Adrenal gland (tissue), 12 donors: ENCODE data around the gene SSR2. TPM values are rescaled to one million over a fixed set of nuclear protein-coding genes. Genes with fewer than 3 reads are reported as not detected.

ENCODE experiments used
- DNase-seq, 7 donors: peaks; one replicate each; pipeline ENCODE4 v3.0.0-alpha.2; 2019 to 2020
- H3K27ac ChIP-seq, 5 donors: fragments of 200-600 bp; sonication (generic) in 4 of 5; 1 replicate in 3 of 5; 2 replicates in 2 of 5; pipeline versions ENCODE4 v1.5.1 to v1.8.0; 2016 to 2020; ENCODE audit warnings: mild to moderate bottlenecking in 1 of 5
- H3K27me3 ChIP-seq: fragments of 200-600 bp; 2 replicates; pipeline ENCODE4 v1.8.0; 2021
- H3K36me3 ChIP-seq, 2 donors: fragments of 200-600 bp; replicated peaks in 1 of 2; 1 replicate in 1 of 2; 2 replicates in 1 of 2; pipeline versions ENCODE4 v1.5.1 to v1.8.0; 2018 to 2022
- H3K4me1 ChIP-seq, 2 donors: fragments of 200-600 bp; replicated peaks in 1 of 2; 1 replicate in 1 of 2; 2 replicates in 1 of 2; pipeline versions ENCODE4 v1.5.1 to v1.8.0; 2018 to 2021
- H3K4me3 ChIP-seq, 4 donors: fragments of 200-600 bp; sonication (generic) in 3 of 4; one replicate each; pipeline ENCODE4 v1.5.1; 2016 to 2018
- H3K9me3 ChIP-seq, 3 donors: fragments of 200-600 bp; sonication (generic) in 1 of 3; replicated peaks in 1 of 3; 1 replicate in 2 of 3; 2 replicates in 1 of 3; pipeline versions ENCODE4 v1.5.1 to v1.8.0; 2016 to 2021
- POLR2A ChIP-seq, 2 donors: fragments of 450-650 bp; IDR thresholded peaks; one replicate each; pipeline ENCODE4 v1.6.1; 2017; ENCODE audit warnings: antibody characterized with exemption in 2 of 2, mild to moderate bottlenecking in 2 of 2, moderate library complexity in 1 of 2
- WGBS, 4 donors: extraction: QIAGEN DNeasy Blood & Tissue Kit in 2 of 4; methylation state at CpG; one replicate each; pipeline versions ENCODE4 v1.1.5 to v1.1.7; 2013 to 2017; 5-methylcytosine and 5-hydroxymethylcytosine counted together
- intact Hi-C, 2 donors: fragments of 100-400 bp; cut with DNase I; formaldehyde crosslinking; loops; one replicate each; pipeline versions ENCODE4 v1.14.1 to v1.15.0; 2022 to 2023
- polyA plus RNA-seq, 3 donors: library from polyadenylated mRNA; stranded (reverse); fragments of 200-250 nt in 2 of 3; fragments of 350-450 nt in 1 of 3; fragmentation: Illumina TruSeq in 1 of 3; extraction: RNeasy Lipid Tissue Mini Kit (QIAGEN cat#74804) in 1 of 3; gene quantifications; one replicate each; pipeline ENCODE4 v1.2.3, GENCODE V29; 2013 to 2014
- total RNA-seq, 9 donors: library from RNA; depleted of rRNA in 4 of 9; stranded (reverse); fragments of >200 nt in 4 of 9; fragments of 120-200 nt in 1 of 9; fragmentation: NEBNext Ultra II Directional in 1 of 9; extraction: Animal tissue kit (Norgen Biotek cat#: 25700) in 1 of 9; gene quantifications; one replicate each; pipeline versions ENCODE4 v1.1.0 to v1.2.4, GENCODE V29; 2013 to 2023
- TF ChIP-seq, protein P1 (sequence below), 6 experiments: fragments of 450-650 bp in 4 of 6; fragments of 200-600 bp in 2 of 6; sonication (generic) in 1 of 6; IDR thresholded peaks; 1 replicate in 5 of 6; 2 replicates in 1 of 6; pipeline versions ENCODE4 v1.5.1 to v1.8.0; 2016 to 2021; ENCODE audit warnings: antibody characterized with exemption in 6 of 6, mild to moderate bottlenecking in 2 of 6, moderate library complexity in 1 of 6
- donor health status: healthy with polysubstance abuse.
- donor health status: Bipolar disorder and iron deficiency.
- donor health status: DM: yes; HTN: yes; CAD: no.
- donor health status: DM: no; HTN: no; CAD: no.
- donor health status: DM: no; HTN: no; CAD: no.
- donor health status: DM: yes; HTN: yes; CAD: no.

Gene SSR2
- total and polyA plus RNA-seq, 12 donors: 164 to 724 (median 354) TPM

DNA sequence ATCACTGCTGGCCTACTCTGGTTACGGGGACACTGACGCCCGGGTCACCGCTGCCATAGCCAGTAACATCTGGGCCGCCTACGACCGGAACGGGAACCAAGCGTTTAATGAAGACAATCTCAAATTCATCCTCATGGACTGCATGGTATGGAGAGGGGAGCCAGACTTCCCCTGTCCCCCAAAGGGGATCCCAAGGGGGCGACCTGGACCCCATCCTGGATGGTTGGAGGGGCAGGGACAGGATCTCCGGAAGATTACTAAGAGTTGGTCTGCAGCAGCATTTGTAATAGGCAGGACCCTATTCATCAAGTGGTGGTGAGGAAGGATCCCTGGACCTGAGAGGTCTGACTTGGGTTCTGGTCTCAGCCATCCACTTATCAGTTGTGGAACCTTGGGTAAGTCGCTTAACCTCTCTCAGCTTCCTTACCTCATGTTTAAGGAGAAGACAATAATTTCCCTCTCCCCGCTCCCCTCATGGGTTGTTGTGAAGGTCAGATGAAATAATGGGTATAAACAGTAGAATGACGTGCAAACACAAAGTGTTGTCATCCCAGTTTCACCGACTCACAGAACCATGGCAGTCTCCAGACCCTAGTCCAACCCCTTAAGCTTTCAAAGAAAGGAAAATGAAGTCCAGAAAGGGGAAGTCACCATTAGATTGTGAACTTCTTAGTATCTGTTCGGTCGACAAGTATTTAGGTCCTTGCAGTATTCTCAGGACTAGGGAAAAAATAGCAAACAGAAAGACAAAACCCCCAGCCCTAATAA is 34.7 kb upstream of the SSR2 start:
- WGBS, 4 donors: 20 to 63% (median 37%) methylated on average over 6 to 17 of the region's 17 CpGs
- H3K9me3 ChIP-seq: no peaks in the 10 kb centered on the region
- TF ChIP-seq, protein P1, sequence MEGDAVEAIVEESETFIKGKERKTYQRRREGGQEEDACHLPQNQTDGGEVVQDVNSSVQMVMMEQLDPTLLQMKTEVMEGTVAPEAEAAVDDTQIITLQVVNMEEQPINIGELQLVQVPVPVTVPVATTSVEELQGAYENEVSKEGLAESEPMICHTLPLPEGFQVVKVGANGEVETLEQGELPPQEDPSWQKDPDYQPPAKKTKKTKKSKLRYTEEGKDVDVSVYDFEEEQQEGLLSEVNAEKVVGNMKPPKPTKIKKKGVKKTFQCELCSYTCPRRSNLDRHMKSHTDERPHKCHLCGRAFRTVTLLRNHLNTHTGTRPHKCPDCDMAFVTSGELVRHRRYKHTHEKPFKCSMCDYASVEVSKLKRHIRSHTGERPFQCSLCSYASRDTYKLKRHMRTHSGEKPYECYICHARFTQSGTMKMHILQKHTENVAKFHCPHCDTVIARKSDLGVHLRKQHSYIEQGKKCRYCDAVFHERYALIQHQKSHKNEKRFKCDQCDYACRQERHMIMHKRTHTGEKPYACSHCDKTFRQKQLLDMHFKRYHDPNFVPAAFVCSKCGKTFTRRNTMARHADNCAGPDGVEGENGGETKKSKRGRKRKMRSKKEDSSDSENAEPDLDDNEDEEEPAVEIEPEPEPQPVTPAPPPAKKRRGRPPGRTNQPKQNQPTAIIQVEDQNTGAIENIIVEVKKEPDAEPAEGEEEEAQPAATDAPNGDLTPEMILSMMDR (IDR thresholded peaks at IDR 0.05): no peak
- TF ChIP-seq POLR2A (IDR thresholded peaks at IDR 0.05): no peak
- H3K27ac ChIP-seq: peak overlapping the region in 4 of 5 donors; percentile 33 to 94 (median 89)
- intact Hi-C loops: loop anchor here in 1 of 2 donors (5.0 kb wide), 1 partner anchor 43 kb away; no protein-coding TSS in a partner anchor
- DNase-seq: no peak
- no peaks in the 10 kb centered on the region for H3K36me3 ChIP-seq
- peaks cover 0 to 22% of the 10 kb centered on the region in 2 donors for H3K4me1 ChIP-seq
- no peaks in the 10 kb centered on the region for H3K27me3 ChIP-seq
- H3K4me3 ChIP-seq: peak overlapping the region; percentile 46 to 97 (median 84)

DNA sequence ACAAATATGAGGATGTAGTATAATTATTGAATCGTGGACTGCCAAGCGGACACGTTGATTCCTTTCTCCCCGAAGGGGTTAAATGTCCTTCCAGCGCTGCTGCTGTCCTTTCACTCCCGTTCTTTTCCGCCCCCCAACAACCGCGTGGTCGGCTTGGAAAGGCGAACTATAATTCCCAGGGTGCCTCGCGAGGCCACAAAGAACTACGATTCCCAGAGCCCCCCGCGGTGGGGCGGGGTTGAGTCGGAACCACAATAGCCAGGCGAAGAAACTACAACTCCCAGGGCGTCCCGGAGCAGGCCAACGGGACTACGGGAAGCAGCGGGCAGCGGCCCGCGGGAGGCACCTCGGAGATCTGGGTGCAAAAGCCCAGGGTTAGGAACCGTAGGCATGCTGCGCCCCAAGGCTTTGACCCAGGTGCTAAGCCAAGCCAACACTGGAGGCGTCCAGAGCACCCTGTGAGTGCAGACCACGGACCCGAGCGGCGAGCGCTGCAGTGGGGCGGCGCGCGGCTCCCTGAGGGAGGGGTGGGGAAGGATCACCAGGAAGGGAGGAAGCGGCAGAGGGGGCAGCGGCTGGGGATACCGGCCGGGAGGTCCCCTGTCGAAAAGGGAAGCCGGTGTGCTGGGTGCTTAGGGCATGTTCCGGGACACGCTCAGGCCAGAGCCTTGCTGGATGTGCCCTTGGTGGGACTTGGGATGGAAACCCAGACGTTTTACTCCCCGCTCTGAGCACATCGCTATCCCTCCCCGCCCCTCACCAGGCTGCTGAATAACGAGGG is 33.9 kb upstream of the SSR2 start, which contains the start of gene LAMTOR2:
Gene LAMTOR2, plus strand, starts transcription at position 283 of the 781 bp plus-strand sequence. Its CDS starts 108 bp downstream, at position 391.
- peak within 1 kb of the TSS; percentile 57 to 97 (median 84) for H3K4me3 ChIP-seq
- WGBS, 4 donors: 0 to 1% (median 0%) methylated on average over 17 to 53 of the region's 53 CpGs
- peak within 1 kb of the TSS; percentile 73 to 94 (median 92) for H3K27ac ChIP-seq
- intact Hi-C loops: loop anchor here in 1 of 2 donors (5.0 kb wide), 1 partner anchor 42 kb away; no protein-coding TSS in a partner anchor
- TF ChIP-seq, protein P1 (IDR thresholded peaks at IDR 0.05): no peak
- peak in 1 of 2 donors; percentile 54 for TF ChIP-seq POLR2A (IDR thresholded peaks at IDR 0.05)
- DNase-seq: peak; percentile 98 to 99 (median 98)
- H3K4me1 ChIP-seq: peaks cover 0 to 22% of the 10 kb centered on the region in 2 donors
- H3K27me3 ChIP-seq: no peaks in the 10 kb centered on the region
- H3K36me3 ChIP-seq: no peaks in the 10 kb centered on the region
- H3K9me3 ChIP-seq: no peaks in the 10 kb centered on the region

DNA sequence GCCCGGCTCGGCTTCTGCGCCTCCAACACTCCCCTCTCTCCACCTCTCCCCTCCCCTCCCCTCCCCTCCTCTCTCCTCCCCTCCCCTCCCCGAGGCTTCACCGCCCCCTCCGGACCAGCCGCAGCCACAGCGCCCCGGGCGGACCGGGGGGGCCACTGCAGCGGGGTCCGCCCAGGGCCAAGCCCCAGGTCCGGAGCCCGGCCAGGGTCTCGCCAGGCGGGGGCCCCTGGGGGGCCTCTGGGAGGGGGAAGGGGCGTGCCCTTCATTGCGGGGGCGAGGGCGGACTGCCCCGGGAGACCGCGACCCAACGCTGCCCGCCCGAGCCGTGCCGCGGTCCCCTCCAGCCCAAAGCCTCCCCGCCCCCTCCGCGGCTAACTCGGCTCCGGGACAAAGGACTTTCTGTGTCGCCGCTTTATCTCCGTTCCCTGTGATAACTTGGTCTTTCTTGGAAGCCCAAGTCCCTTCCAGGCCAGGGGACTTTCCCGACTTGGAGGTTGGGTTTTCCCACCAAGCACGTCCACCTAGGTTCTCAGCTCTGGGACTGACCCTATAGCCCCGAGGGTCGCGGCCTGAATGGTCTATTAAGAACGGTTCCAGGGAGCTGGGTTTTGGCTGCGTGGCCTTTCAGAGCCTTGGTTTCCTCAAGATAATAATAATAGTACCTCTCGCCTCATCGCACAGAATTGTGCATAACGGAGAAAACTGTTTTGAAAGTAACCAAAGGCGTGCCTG is 33.2 kb upstream of the SSR2 start, which contains the start of gene UBQLN4:
Gene UBQLN4, minus strand, starts transcription at position 31 of the 732 bp plus-strand sequence. CDS start 97 bp downstream, outside the sequence.
- Histone ChIP-seq H3K36me3 (no peaks in the 10 kb centered on the region), H3K9me3 (no peaks in the 10 kb centered on the region), H3K27me3 (no peaks in the 10 kb centered on the region), H3K4me3 (peak within 1 kb of the TSS; percentile 57 to 97 (median 84)), H3K4me1 (peaks cover 0 to 22% of the 10 kb centered on the region in 2 donors), H3K27ac (peak within 1 kb of the TSS; percentile 73 to 94 (median 92))
- intact Hi-C loops: no loop called here
- peak; percentile 90 to 95 (median 90) for DNase-seq
- WGBS, 4 donors: 0 to 1% (median 0%) methylated on average over 16 to 47 of the region's 49 CpGs
- TF ChIP-seq, protein P1 (IDR thresholded peaks at IDR 0.05): peak; percentile 13 to 54 (median 33)
- peak in 1 of 2 donors; percentile 13 for TF ChIP-seq POLR2A (IDR thresholded peaks at IDR 0.05)
